Measurements from ENCODE around the gene TMEM125. TPM values are rescaled to one million over a fixed set of nuclear protein-coding genes. Genes with fewer than 3 reads are reported as not detected.

The TMEM125 gene
- polyA plus RNA-seq, 1 of the 3 experiments (the other 2 are of a cell fraction) = not detected

DNA sequence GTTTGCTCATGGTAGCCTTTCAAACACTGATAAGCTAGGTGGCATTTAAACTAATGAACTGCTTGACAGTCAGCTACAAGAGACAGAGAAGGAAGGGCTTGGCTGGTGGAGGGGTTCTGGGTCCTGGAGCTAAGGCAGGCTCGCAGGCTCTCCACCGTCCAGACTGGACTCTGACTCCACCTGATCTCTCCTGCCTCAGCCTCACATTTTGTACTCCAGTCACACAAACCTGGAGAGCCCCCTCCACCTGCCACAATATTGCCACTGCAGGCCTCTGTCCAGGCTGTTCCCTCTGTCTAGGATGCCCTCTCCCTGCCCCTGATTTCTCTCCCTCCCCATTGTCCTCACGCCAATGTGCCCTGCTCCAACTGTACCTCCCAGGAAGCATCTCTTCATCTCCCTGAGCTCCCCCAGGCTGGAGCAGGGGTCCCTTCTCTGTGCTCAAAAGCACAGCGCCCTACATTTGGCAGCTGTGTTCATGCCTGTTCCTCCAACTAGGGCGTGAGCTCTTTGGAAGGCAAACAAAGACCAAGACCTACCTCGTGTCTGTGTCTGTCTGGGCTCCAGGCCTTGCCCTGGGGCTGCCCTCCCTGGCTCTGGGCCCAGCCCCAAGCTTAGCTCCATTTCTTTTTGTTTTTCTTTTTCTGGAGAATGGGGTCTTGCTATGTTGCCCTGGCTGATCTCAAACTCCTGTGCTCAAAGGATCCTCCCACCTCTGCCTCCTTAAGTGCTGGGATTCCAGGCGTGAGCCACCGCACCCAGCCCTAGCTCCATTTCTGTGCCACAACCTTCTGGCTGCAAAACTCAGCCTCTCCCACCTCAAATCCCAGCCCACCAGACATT lies 33.9 kb downstream of the TMEM125 start:
- Histone ChIP-seq H3K4me2 (no peak overlapping the region), H3K27me3 (ENCODE audit: insufficient read depth) (no peaks in the 10 kb centered on the region), H3F3A (replicated peaks; ENCODE audit: insufficient read depth) (no peaks in the 10 kb centered on the region), H4K20me1 (ENCODE audit: insufficient read depth) (no peaks in the 10 kb centered on the region), H3K9me2 (no peaks in the 10 kb centered on the region), H3K9me3 (no peaks in the 10 kb centered on the region), H3K27ac (ENCODE audit: low read depth in 2 of 2, low read length in 1 of 2) (no peak overlapping the region), H3K9ac (no peak overlapping the region), H2AFZ (ENCODE audit: low read depth) (no peak overlapping the region), H3K79me2 (ENCODE audit: insufficient read depth) (no peaks in the 10 kb centered on the region), H3K36me3 (replicated peaks in 1 of 2; ENCODE audit: control insufficient read depth in 1 of 2, insufficient read depth in 2 of 2, low read length in 1 of 2) (no peaks in the 10 kb centered on the region), H3K4me1 (ENCODE audit: control insufficient read depth in 1 of 2, insufficient read depth in 2 of 2, low read depth in 1 of 2, low read length in 1 of 2) (no peaks in the 10 kb centered on the region), H3K4me3 (ENCODE audit: low read depth in 2 of 2, low read length in 1 of 2) (no peak overlapping the region)
- TF ChIP-seq, protein P1, sequence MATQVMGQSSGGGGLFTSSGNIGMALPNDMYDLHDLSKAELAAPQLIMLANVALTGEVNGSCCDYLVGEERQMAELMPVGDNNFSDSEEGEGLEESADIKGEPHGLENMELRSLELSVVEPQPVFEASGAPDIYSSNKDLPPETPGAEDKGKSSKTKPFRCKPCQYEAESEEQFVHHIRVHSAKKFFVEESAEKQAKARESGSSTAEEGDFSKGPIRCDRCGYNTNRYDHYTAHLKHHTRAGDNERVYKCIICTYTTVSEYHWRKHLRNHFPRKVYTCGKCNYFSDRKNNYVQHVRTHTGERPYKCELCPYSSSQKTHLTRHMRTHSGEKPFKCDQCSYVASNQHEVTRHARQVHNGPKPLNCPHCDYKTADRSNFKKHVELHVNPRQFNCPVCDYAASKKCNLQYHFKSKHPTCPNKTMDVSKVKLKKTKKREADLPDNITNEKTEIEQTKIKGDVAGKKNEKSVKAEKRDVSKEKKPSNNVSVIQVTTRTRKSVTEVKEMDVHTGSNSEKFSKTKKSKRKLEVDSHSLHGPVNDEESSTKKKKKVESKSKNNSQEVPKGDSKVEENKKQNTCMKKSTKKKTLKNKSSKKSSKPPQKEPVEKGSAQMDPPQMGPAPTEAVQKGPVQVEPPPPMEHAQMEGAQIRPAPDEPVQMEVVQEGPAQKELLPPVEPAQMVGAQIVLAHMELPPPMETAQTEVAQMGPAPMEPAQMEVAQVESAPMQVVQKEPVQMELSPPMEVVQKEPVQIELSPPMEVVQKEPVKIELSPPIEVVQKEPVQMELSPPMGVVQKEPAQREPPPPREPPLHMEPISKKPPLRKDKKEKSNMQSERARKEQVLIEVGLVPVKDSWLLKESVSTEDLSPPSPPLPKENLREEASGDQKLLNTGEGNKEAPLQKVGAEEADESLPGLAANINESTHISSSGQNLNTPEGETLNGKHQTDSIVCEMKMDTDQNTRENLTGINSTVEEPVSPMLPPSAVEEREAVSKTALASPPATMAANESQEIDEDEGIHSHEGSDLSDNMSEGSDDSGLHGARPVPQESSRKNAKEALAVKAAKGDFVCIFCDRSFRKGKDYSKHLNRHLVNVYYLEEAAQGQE (IDR thresholded peaks at IDR 0.05; ENCODE audit: low read depth, low read length) = no peak
- TF ChIP-seq MEF2A (IDR thresholded peaks at IDR 0.05; ENCODE audit: borderline replicate concordance, low read depth) = no peak
- TF ChIP-seq GATA2 (CRISPR knock-in tag; IDR thresholded peaks at IDR 0.05) = no peak
- no peak for TF ChIP-seq RCOR1 (IDR thresholded peaks at IDR 0.05; ENCODE audit: low read length)
- TF ChIP-seq POLR2AphosphoS5 (IDR thresholded peaks at IDR 0.05; ENCODE audit: low read depth, low read length) = no peak
- no peak for TF ChIP-seq RAD21 (IDR thresholded peaks at IDR 0.05; ENCODE audit: low read length)
- TF ChIP-seq FOXJ3 (CRISPR knock-in tag; IDR thresholded peaks at IDR 0.05) = no peak
- TF ChIP-seq, protein P2, sequence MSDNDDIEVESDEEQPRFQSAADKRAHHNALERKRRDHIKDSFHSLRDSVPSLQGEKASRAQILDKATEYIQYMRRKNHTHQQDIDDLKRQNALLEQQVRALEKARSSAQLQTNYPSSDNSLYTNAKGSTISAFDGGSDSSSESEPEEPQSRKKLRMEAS (IDR thresholded peaks at IDR 0.05; ENCODE audit: low read depth) = no peak
- no peak for TF ChIP-seq MXI1 (IDR thresholded peaks at IDR 0.05; ENCODE audit: low read depth, low read length)
- TF ChIP-seq NRF1 (IDR thresholded peaks at IDR 0.05; ENCODE audit: low read depth, low read length) = no peak
- TF ChIP-seq SIN3A (IDR thresholded peaks at IDR 0.05; ENCODE audit: borderline replicate concordance, low read depth, low read length) = no peak
- no peak for TF ChIP-seq EP300 (IDR thresholded peaks at IDR 0.05; ENCODE audit: borderline replicate concordance in 1 of 2, low read depth in 1 of 2, low read length in 1 of 2)
- TF ChIP-seq RFX5 (IDR thresholded peaks at IDR 0.05; ENCODE audit: low read length) = no peak
- no peak for TF ChIP-seq TEAD4 (IDR thresholded peaks at IDR 0.05; ENCODE audit: borderline replicate concordance, insufficient read depth)
- no peak for TF ChIP-seq JUND (IDR thresholded peaks at IDR 0.05)
- POLR2A ChIA-PET = interaction anchor here (0.5 kb wide), 1 partner anchor 9 kb away, joined by 4 read pairs; no protein-coding TSS in a partner anchor
- CTCF ChIA-PET = interaction anchor here (0.6 to 1.1 kb wide), 2 partner anchors 12 to 77 kb away, joined by 4 read pairs; no protein-coding TSS in a partner anchor
- no peak for DNase-seq
- WGBS (ENCODE audit: low lambda C conversion rate) = 74% methylated on average over 8 of the region's 8 CpGs

All from SK-N-SH (cell line).